Measurements from ENCODE around the gene PBX4. TPM values are rescaled to one million over a fixed set of nuclear protein-coding genes. Genes with fewer than 3 reads are reported as not detected.

The PBX4 gene
- total RNA-seq, 2 experiments from 2014 or later: 5.0 to 6.7 TPM

GRCh38 chr19:19635313-19635702, 16.8 kb upstream of the PBX4 start:
- no peaks in the 10 kb centered on the region for H3K4me1 ChIP-seq (ENCODE audit: insufficient read depth, low read length, poor library complexity, severe bottlenecking)
- H4K20me1 ChIP-seq (ENCODE audit: insufficient read depth, low read length): no peaks in the 10 kb centered on the region
- H3K9me2 ChIP-seq (ENCODE audit: insufficient read depth, low read length): no peaks in the 10 kb centered on the region
- no peak for TF ChIP-seq EZH2phosphoT487 (IDR thresholded peaks at IDR 0.05; ENCODE audit: borderline replicate concordance, low read depth, low read length)
- no peak for TF ChIP-seq CTCF (conservative IDR thresholded peaks at IDR 0.05; ENCODE audit: low read length)
- no peaks in the 10 kb centered on the region for H3K9me3 ChIP-seq (ENCODE audit: low read length)
- BruUV-seq (replicated peaks): no TSS peak
- CTCF ChIA-PET (ENCODE audit: unreplicated experiment): no interaction called here
- peaks cover 79% of the 10 kb centered on the region for H3K36me3 ChIP-seq (ENCODE audit: insufficient read depth, low read length)
- H3K79me2 ChIP-seq (ENCODE audit: insufficient read depth, low read depth, low read length): no peaks in the 10 kb centered on the region
- intact Hi-C loops (cut with micrococcal nuclease; ENCODE audit: unreplicated experiment): no loop called here
- H2AFZ ChIP-seq (ENCODE audit: low read length): no peak overlapping the region
- DNase-seq (ENCODE audit: low spot score): no peak
- POLR2A ChIA-PET: interaction anchor here (0.6 kb wide), 1 partner anchor 244 kb away, joined by 3 read pairs; no protein-coding TSS in a partner anchor
- no peak overlapping the region for H3K4me3 ChIP-seq (ENCODE audit: low read depth, low read length, poor library complexity, severe bottlenecking)
- H3K4me2 ChIP-seq (ENCODE audit: low read length): no peak overlapping the region
- no peak overlapping the region for H3K27ac ChIP-seq (ENCODE audit: low read depth, low read length, poor library complexity, severe bottlenecking)

GRCh38 chr19:19634516-19635312, 16.2 kb upstream of the PBX4 start:
- no peak for DNase-seq (ENCODE audit: low spot score)
- Histone ChIP-seq H3K4me1 (ENCODE audit: insufficient read depth, low read length, poor library complexity, severe bottlenecking) (no peaks in the 10 kb centered on the region), H3K4me2 (ENCODE audit: low read length) (no peak overlapping the region), H3K4me3 (ENCODE audit: low read depth, low read length, poor library complexity, severe bottlenecking) (no peak overlapping the region), H3K9me2 (ENCODE audit: insufficient read depth, low read length) (no peaks in the 10 kb centered on the region), H3K27ac (ENCODE audit: low read depth, low read length, poor library complexity, severe bottlenecking) (no peak overlapping the region), H4K20me1 (ENCODE audit: insufficient read depth, low read length) (no peaks in the 10 kb centered on the region), H3K36me3 (ENCODE audit: insufficient read depth, low read length) (peaks cover 79% of the 10 kb centered on the region), H3K9me3 (ENCODE audit: low read length) (no peaks in the 10 kb centered on the region), H3K79me2 (ENCODE audit: insufficient read depth, low read depth, low read length) (no peaks in the 10 kb centered on the region), H2AFZ (ENCODE audit: low read length) (no peak overlapping the region)
- no peak for TF ChIP-seq CTCF (conservative IDR thresholded peaks at IDR 0.05; ENCODE audit: low read length)
- TF ChIP-seq EZH2phosphoT487 (IDR thresholded peaks at IDR 0.05; ENCODE audit: borderline replicate concordance, low read depth, low read length): no peak
- no TSS peak for BruUV-seq (replicated peaks)
- ChIA-PET POLR2A (interaction anchor here (1.0 kb wide), 1 partner anchor 43 kb away, joined by 3 read pairs; no protein-coding TSS in a partner anchor), CTCF (ENCODE audit: unreplicated experiment) (no interaction called here)
- intact Hi-C loops (cut with micrococcal nuclease; ENCODE audit: unreplicated experiment): no loop called here
